GM19193 (cell line): ENCODE data around the gene KCNG2.

Source experiments
- POLR2A ChIP-seq: IDR thresholded peaks from 4 replicates; pipeline ENCODE4 v1.6.1; 2011; ENCODE audit not compliant: insufficient read depth, insufficient read length; ENCODE audit errors: extremely low read depth

The KCNG2 gene

GRCh38 chr18:79816981-79817606 is 19.4 kb downstream of the KCNG2 start:
- no peak for TF ChIP-seq POLR2A

GRCh38 chr18:79817607-79817998 is 19.9 kb downstream of the KCNG2 start:
- TF ChIP-seq POLR2A: no peak

- no peak for TF ChIP-seq POLR2A
Measured at GRCh38 chr18:79818036-79818435, 20.3 kb downstream of the KCNG2 start.

GRCh38 chr18:79818631-79819030 is 20.9 kb downstream of the KCNG2 start:
- TF ChIP-seq POLR2A: no peak

GRCh38 chr18:79819064-79819967 is 21.6 kb downstream of the KCNG2 start:
- no peak for TF ChIP-seq POLR2A

- no peak for TF ChIP-seq POLR2A
Measured at GRCh38 chr18:79819968-79820351, 22.2 kb downstream of the KCNG2 start.

GRCh38 chr18:79823120-79823519 is 25.4 kb downstream of the KCNG2 start:
- TF ChIP-seq POLR2A: no peak

GRCh38 chr18:79825913-79826312 is 28.2 kb downstream of the KCNG2 start:
- TF ChIP-seq POLR2A: no peak

- TF ChIP-seq POLR2A: no peak
Measured at GRCh38 chr18:79826966-79827365, 29.2 kb downstream of the KCNG2 start.

- TF ChIP-seq POLR2A: no peak
Measured at GRCh38 chr18:79828258-79828657, 30.5 kb downstream of the KCNG2 start.

GRCh38 chr18:79829136-79829854 is 31.6 kb downstream of the KCNG2 start:
- no peak for TF ChIP-seq POLR2A

GRCh38 chr18:79832169-79832568 is 34.4 kb downstream of the KCNG2 start:
- TF ChIP-seq POLR2A: no peak

GRCh38 chr18:79834834-79835233 is 37.1 kb downstream of the KCNG2 start:
- TF ChIP-seq POLR2A: no peak

GRCh38 chr18:79841936-79842335 is 44.2 kb downstream of the KCNG2 start:
- no peak for TF ChIP-seq POLR2A

- TF ChIP-seq POLR2A: no peak
Measured at GRCh38 chr18:79844999-79845563, 47.3 kb downstream of the KCNG2 start.
